Uterus (tissue), 2 donors: ENCODE results near the gene NIPBL.

Experiments used
- CTCF ChIP-seq, 4 experiments: fragments of 200-600 bp in 2 of 4; fragments of 450-650 bp in 2 of 4; sonication (generic) in 2 of 4; IDR thresholded peaks; one replicate each; pipeline ENCODE4 v1.5.1; 2016 to 2019; ENCODE audit warnings: antibody characterized with exemption in 4 of 4, mild to moderate bottlenecking in 2 of 4, moderate library complexity in 1 of 4
- POLR2A ChIP-seq, 2 donors: fragments of 450-650 bp; IDR thresholded peaks; one replicate each; pipeline ENCODE4 v1.6.1; 2016; ENCODE audit warnings: antibody characterized with exemption in 2 of 2, mild to moderate bottlenecking in 1 of 2, moderate library complexity in 1 of 2

GRCh38 chr5:36896476-36896875, 19.9 kb downstream of the NIPBL start:
- TF ChIP-seq CTCF (IDR thresholded peaks at IDR 0.05) (no peak), POLR2A (IDR thresholded peaks at IDR 0.05) (no peak)
